Measurements from ENCODE around the gene ZFYVE9. TPM values are rescaled to one million over a fixed set of nuclear protein-coding genes. Genes with fewer than 3 reads are reported as not detected.
A peak's percentile ranks its signal among the peaks of the same experiment; 100 is the strongest.

ZFYVE9 gene
- total and polyA plus RNA-seq, 2 experiments from 2014 or later: 7.1 to 30.3 TPM

DNA sequence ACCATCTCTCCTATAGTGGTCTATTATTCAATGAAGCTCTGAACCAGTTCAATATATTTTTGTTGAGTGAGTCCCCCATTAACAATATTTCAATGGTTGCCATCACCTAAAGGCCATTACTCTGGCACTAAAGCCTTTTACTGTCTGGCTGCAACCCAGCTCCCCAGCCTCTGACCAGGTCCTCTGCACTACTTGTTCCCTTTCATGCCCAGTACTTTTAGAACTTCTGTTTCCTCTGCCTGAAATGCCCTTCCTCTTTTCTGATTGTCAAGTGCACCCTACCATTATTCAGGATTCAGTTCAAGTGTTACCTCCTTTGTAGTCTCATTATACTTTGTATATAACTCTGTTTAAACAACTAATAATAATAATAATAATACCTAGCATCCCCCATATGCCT, 30.4 kb upstream of the ZFYVE9 start:
- no peaks in the 10 kb centered on the region for H3K27me3 ChIP-seq
- H3K4me1 ChIP-seq (ENCODE audit: low read depth): no peaks in the 10 kb centered on the region
- H3K4me3 ChIP-seq: no peak overlapping the region
- TF ChIP-seq CTCF (IDR thresholded peaks at IDR 0.05; ENCODE audit: low read depth, low read length): no peak
- no peak for DNase-seq (ENCODE audit: low read depth in 1 of 2, low spot score in 1 of 2)
- no peaks in the 10 kb centered on the region for H3K36me3 ChIP-seq
- no peaks in the 10 kb centered on the region for H3K9me3 ChIP-seq (ENCODE audit: low read depth)
- H3K27ac ChIP-seq: no peak overlapping the region

DNA sequence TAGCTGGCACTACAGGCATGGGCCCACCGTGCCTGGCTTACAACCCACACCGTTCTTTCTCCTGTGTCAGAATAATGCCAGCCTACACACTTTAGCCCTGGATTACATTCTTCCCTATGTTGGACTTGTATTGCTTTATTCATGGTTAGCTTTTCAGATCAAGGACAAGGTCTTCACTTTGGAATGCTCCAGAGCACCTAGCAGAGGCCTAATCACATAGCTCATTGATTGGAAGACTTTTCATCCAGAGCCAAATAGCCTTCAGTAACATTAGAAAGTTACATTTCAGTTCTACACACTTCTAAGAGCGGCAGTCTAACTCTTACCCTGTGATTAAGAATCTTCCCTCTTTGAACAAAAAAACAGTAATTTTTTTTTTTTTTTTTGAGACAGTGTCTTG, 29.4 kb upstream of the ZFYVE9 start:
- Histone ChIP-seq H3K27ac (no peak overlapping the region), H3K4me3 (no peak overlapping the region), H3K36me3 (no peaks in the 10 kb centered on the region), H3K4me1 (ENCODE audit: low read depth) (no peaks in the 10 kb centered on the region), H3K9me3 (ENCODE audit: low read depth) (no peaks in the 10 kb centered on the region), H3K27me3 (no peaks in the 10 kb centered on the region)
- no peak for DNase-seq (ENCODE audit: low read depth in 1 of 2, low spot score in 1 of 2)
- no peak for TF ChIP-seq CTCF (IDR thresholded peaks at IDR 0.05; ENCODE audit: low read depth, low read length)

- Histone ChIP-seq H3K27me3 (no peaks in the 10 kb centered on the region), H3K9me3 (ENCODE audit: low read depth) (no peaks in the 10 kb centered on the region), H3K36me3 (no peaks in the 10 kb centered on the region), H3K4me3 (no peak overlapping the region), H3K4me1 (ENCODE audit: low read depth) (peaks cover 10% of the 10 kb centered on the region), H3K27ac (no peak overlapping the region)
- DNase-seq (ENCODE audit: low read depth in 1 of 2, low spot score in 1 of 2): peak in 1 of 2 donors; percentile 2
- no peak for TF ChIP-seq CTCF (IDR thresholded peaks at IDR 0.05; ENCODE audit: low read depth, low read length)
Measured at GRCh38 chr1:52119301-52120079, 22.4 kb upstream of the ZFYVE9 start.

DNA sequence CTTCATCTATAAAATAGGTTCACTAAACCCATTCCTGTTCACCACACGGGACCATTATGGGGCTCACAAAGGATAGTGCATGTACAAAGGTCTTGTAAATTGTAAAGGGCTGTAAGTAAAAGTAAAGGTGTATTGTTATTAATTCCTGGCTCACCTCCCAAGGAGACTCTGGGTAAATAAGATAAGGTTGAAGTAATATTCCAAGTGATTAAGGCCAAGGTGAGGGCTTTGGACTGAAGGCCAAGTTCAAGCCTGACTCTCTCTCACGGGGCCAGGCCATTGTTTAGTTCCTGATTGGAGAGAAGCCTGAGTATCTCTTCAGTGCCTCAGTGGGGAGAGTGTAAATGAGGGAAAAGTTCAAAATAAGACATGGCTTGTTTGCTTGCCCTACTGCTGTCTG, 19.5 kb upstream of the ZFYVE9 start:
- Histone ChIP-seq H3K4me1 (ENCODE audit: low read depth) (peaks cover 10% of the 10 kb centered on the region), H3K27me3 (no peaks in the 10 kb centered on the region), H3K9me3 (ENCODE audit: low read depth) (no peaks in the 10 kb centered on the region), H3K36me3 (no peaks in the 10 kb centered on the region), H3K27ac (no peak overlapping the region), H3K4me3 (no peak overlapping the region)
- DNase-seq (ENCODE audit: low read depth in 1 of 2, low spot score in 1 of 2): no peak
- no peak for TF ChIP-seq CTCF (IDR thresholded peaks at IDR 0.05; ENCODE audit: low read depth, low read length)

GRCh38 chr1:52123622-52124021, 18.3 kb upstream of the ZFYVE9 start:
- no peaks in the 10 kb centered on the region for H3K36me3 ChIP-seq
- no peaks in the 10 kb centered on the region for H3K27me3 ChIP-seq
- no peak overlapping the region for H3K4me3 ChIP-seq
- no peaks in the 10 kb centered on the region for H3K9me3 ChIP-seq (ENCODE audit: low read depth)
- peaks cover 10% of the 10 kb centered on the region for H3K4me1 ChIP-seq (ENCODE audit: low read depth)
- DNase-seq (ENCODE audit: low read depth in 1 of 2, low spot score in 1 of 2): no peak
- TF ChIP-seq CTCF (IDR thresholded peaks at IDR 0.05; ENCODE audit: low read depth, low read length): no peak
- no peak overlapping the region for H3K27ac ChIP-seq

Measured in cardiac muscle cell (in vitro differentiated cells and primary cell).